ENCODE data around the gene MEGF11. TPM values are rescaled to one million over a fixed set of nuclear protein-coding genes. Genes with fewer than 3 reads are reported as not detected.

The MEGF11 gene
- total RNA-seq, 4 donors from 2014 or later, result 0.23 to 0.33 TPM; not detected in 2

- no peaks in the 10 kb centered on the region for H3K36me3 ChIP-seq
- no peak overlapping the region for H3K27ac ChIP-seq (replicated peaks in 1 of 4)
- 75% methylated on average over 5 of the region's 5 CpGs for WGBS
- intact Hi-C loops (cut with DNase I), result no loop called here
- H3K4me3 ChIP-seq, result no peak overlapping the region
- DNase-seq (ENCODE audit: extremely low spot score), result no peak
- H3K4me1 ChIP-seq, result peaks cover 0 to 16% (median 9%) of the 10 kb centered on the region in 4 donors
- H3K9me3 ChIP-seq, result no peaks in the 10 kb centered on the region
- H3K27me3 ChIP-seq, result peaks cover 0 to 69% (median 17%) of the 10 kb centered on the region in 4 donors
- TF ChIP-seq POLR2A (IDR thresholded peaks at IDR 0.05; ENCODE audit: low read depth), result no peak
- TF ChIP-seq POLR2AphosphoS5 (IDR thresholded peaks at IDR 0.05), result no peak
- TF ChIP-seq, protein P1, sequence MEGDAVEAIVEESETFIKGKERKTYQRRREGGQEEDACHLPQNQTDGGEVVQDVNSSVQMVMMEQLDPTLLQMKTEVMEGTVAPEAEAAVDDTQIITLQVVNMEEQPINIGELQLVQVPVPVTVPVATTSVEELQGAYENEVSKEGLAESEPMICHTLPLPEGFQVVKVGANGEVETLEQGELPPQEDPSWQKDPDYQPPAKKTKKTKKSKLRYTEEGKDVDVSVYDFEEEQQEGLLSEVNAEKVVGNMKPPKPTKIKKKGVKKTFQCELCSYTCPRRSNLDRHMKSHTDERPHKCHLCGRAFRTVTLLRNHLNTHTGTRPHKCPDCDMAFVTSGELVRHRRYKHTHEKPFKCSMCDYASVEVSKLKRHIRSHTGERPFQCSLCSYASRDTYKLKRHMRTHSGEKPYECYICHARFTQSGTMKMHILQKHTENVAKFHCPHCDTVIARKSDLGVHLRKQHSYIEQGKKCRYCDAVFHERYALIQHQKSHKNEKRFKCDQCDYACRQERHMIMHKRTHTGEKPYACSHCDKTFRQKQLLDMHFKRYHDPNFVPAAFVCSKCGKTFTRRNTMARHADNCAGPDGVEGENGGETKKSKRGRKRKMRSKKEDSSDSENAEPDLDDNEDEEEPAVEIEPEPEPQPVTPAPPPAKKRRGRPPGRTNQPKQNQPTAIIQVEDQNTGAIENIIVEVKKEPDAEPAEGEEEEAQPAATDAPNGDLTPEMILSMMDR (IDR thresholded peaks at IDR 0.05), result no peak
Measured at GRCh38 chr15:65985387-65985786, 268.2 kb downstream of the MEGF11 start.

- Histone ChIP-seq H3K27me3 (peaks cover 0 to 59% (median 16%) of the 10 kb centered on the region in 4 donors), H3K36me3 (no peaks in the 10 kb centered on the region), H3K27ac (replicated peaks in 1 of 4) (no peak overlapping the region), H3K9me3 (no peaks in the 10 kb centered on the region), H3K4me3 (no peak overlapping the region), H3K4me1 (peaks cover 0 to 16% (median 9%) of the 10 kb centered on the region in 4 donors)
- intact Hi-C loops (cut with DNase I), result loop anchor here (5.0 kb wide), 1 partner anchor 305 kb away; no protein-coding TSS in a partner anchor
- TF ChIP-seq EP300 (IDR thresholded peaks at IDR 0.05), result no peak
- no peak for TF ChIP-seq POLR2A (IDR thresholded peaks at IDR 0.05; ENCODE audit: low read depth)
- DNase-seq (ENCODE audit: extremely low spot score), result no peak
- WGBS, result 22% methylated on average over 9 of the region's 9 CpGs
Measured at GRCh38 chr15:65982627-65983322, 270.8 kb downstream of the MEGF11 start.

GRCh38 chr15:65981837-65982626 lies 271.5 kb downstream of the MEGF11 start:
- Histone ChIP-seq H3K4me3 (peak overlapping the region in 3 of 4 donors; percentile 17 to 36 (median 27)), H3K36me3 (no peaks in the 10 kb centered on the region), H3K4me1 (peaks cover 0 to 16% (median 9%) of the 10 kb centered on the region in 4 donors), H3K27ac (replicated peaks in 1 of 4) (no peak overlapping the region), H3K27me3 (peaks cover 0 to 59% (median 16%) of the 10 kb centered on the region in 4 donors), H3K9me3 (no peaks in the 10 kb centered on the region)
- TF ChIP-seq POLR2AphosphoS5 (IDR thresholded peaks at IDR 0.05) (no peak), POLR2A (IDR thresholded peaks at IDR 0.05; ENCODE audit: low read depth) (no peak), EP300 (IDR thresholded peaks at IDR 0.05) (no peak)
- TF ChIP-seq, protein P1 (IDR thresholded peaks at IDR 0.05), result no peak
- no peak for DNase-seq (ENCODE audit: extremely low spot score)
- intact Hi-C loops (cut with DNase I), result loop anchor here (5.0 kb wide), 1 partner anchor 305 kb away; no protein-coding TSS in a partner anchor
- 10% methylated on average over 2 of the region's 42 CpGs for WGBS

DNA sequence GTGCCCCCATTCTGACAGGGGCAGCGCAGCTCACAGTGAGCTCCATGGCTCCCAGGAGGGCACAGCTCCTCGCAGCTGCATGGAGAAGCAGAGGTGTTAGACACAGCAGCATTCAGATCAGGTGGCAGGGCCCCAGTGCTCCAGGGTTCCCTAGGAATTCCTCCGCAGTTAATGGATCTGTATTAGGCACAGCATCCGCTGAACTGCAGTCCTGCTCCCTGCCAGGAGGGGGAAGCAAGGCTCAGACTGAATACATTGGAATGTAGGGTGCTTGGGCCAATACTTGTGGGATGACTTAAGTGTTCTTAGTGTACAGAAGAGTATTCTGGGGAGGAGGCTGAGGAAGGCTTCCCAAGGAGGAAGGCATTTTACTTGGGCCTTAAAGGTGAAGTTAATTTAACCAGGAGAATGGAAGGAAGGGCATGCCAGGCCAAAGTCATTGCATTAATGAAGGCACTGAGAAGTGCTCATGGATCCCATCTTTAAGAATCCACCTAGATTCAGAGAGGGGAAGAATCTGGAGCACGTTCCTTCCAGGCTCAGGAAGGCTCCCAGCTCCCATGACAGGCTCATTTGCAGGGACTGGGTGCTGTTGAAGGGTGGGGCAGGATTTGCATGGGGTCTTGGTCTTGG lies 272.6 kb downstream of the MEGF11 start:
- TF ChIP-seq, protein P1 (IDR thresholded peaks at IDR 0.05), result peak; percentile 67 to 75 (median 75)
- TF ChIP-seq POLR2A (IDR thresholded peaks at IDR 0.05; ENCODE audit: low read depth), result no peak
- WGBS, result 48% methylated on average over 3 of the region's 5 CpGs
- Histone ChIP-seq H3K4me3 (no peak overlapping the region), H3K27ac (replicated peaks in 1 of 4) (no peak overlapping the region), H3K9me3 (no peaks in the 10 kb centered on the region), H3K36me3 (no peaks in the 10 kb centered on the region), H3K4me1 (peaks cover 0 to 16% (median 9%) of the 10 kb centered on the region in 4 donors), H3K27me3 (peaks cover 0 to 57% (median 16%) of the 10 kb centered on the region in 4 donors)
- DNase-seq (ENCODE audit: extremely low spot score), result no peak
- intact Hi-C loops (cut with DNase I), result loop anchor here (5.0 kb wide), 1 partner anchor 306 kb away; no protein-coding TSS in a partner anchor
